BJ (cell line): ENCODE data around the gene SDK1. TPM values are rescaled to one million over a fixed set of nuclear protein-coding genes. Genes with fewer than 3 reads are reported as not detected.
"Not testable (repeated sequence)": the region's sequence is repeated elsewhere in the genome, so short reads cannot be mapped to it uniquely, and the experiment has no call there.

Source experiments
- CTCF ChIA-PET: fragments of 350-600 bp; formaldehyde crosslinking; extraction: SDS; loops from one replicate; lab custom pipeline; 2021; ENCODE audit warnings: antibody characterized with exemption, inconsistent platforms; lab: Yijun Ruan, JAX
- POLR2A ChIA-PET: fragments of 300-600 bp; sonication (Branson Sonifier 250); formaldehyde crosslinking; extraction: SDS; loops from one replicate; lab custom pipeline; 2021; ENCODE audit warnings: antibody characterized with exemption; lab: Charles Lee
- DNase-seq: peaks from one replicate; pipeline ENCODE4 v3.0.0-alpha.2; 2011; ENCODE audit warnings: low read depth
- H3K27me3 ChIP-seq: 2 replicates; pipeline ENCODE4 v1.6.0; 2011; ENCODE audit warnings: low read length; ENCODE audit not compliant: control insufficient read depth, insufficient read depth
- H3K36me3 ChIP-seq: 2 replicates; pipeline ENCODE4 v1.5.1; 2011; ENCODE audit warnings: low read length; ENCODE audit not compliant: control insufficient read depth, insufficient read depth
- H3K4me3 ChIP-seq: 2 replicates; pipeline ENCODE4 v1.5.1; 2011; ENCODE audit warnings: low read depth, mild to moderate bottlenecking, control low read depth, low read length
- polyA plus RNA-seq: library from polyadenylated mRNA; depleted of rRNA; stranded (reverse); fragments of >200 nt; gene quantifications from 2 replicates; pipeline ENCODE4 v1.2.3, GENCODE V29; 2011
- TF ChIP-seq, protein P1 (sequence below): IDR thresholded peaks from 2 replicates; pipeline ENCODE4 v1.5.1; 2011; ENCODE audit warnings: low read depth, mild to moderate bottlenecking, control low read depth, inconsistent platforms, low read length, moderate library complexity; ENCODE audit not compliant: insufficient read depth

Gene SDK1
- polyA plus RNA-seq, 1 experiment = 0.01 TPM

- Histone ChIP-seq H3K4me3 (no peak overlapping the region), H3K36me3 (no peaks in the 10 kb centered on the region), H3K27me3 (no peaks in the 10 kb centered on the region)
- ChIA-PET POLR2A (no interaction called here), CTCF (no interaction called here)
- TF ChIP-seq, protein P1, sequence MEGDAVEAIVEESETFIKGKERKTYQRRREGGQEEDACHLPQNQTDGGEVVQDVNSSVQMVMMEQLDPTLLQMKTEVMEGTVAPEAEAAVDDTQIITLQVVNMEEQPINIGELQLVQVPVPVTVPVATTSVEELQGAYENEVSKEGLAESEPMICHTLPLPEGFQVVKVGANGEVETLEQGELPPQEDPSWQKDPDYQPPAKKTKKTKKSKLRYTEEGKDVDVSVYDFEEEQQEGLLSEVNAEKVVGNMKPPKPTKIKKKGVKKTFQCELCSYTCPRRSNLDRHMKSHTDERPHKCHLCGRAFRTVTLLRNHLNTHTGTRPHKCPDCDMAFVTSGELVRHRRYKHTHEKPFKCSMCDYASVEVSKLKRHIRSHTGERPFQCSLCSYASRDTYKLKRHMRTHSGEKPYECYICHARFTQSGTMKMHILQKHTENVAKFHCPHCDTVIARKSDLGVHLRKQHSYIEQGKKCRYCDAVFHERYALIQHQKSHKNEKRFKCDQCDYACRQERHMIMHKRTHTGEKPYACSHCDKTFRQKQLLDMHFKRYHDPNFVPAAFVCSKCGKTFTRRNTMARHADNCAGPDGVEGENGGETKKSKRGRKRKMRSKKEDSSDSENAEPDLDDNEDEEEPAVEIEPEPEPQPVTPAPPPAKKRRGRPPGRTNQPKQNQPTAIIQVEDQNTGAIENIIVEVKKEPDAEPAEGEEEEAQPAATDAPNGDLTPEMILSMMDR = no peak
- no peak for DNase-seq
Measured at GRCh38 chr7:4261601-4261960, 960.5 kb downstream of the SDK1 start.

DNA sequence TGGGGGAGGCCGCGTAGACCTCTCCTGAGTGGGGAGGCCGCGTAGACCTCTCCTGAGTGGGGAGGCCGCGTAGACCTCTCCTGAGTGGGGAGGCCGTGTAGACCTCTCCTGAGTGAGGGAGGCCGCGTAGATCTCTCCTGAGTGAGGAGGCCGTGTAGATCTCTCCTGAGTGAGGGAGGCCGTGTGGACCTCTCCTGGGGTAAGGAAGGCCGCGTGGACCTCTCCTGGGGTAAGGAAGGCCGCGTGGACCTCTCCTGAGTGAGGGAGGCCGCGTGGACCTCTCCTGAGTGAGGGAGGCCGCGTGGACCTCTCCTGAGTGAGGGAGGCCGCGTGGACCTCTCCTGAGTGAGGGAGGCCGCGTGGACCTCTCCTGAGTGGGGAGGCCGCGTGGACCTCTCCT is 963.2 kb downstream of the SDK1 start:
- DNase-seq, H3K36me3 ChIP-seq, CTCF ChIA-PET, POLR2A ChIA-PET, H3K4me3 ChIP-seq, H3K27me3 ChIP-seq: not testable (repeated sequence)

DNA sequence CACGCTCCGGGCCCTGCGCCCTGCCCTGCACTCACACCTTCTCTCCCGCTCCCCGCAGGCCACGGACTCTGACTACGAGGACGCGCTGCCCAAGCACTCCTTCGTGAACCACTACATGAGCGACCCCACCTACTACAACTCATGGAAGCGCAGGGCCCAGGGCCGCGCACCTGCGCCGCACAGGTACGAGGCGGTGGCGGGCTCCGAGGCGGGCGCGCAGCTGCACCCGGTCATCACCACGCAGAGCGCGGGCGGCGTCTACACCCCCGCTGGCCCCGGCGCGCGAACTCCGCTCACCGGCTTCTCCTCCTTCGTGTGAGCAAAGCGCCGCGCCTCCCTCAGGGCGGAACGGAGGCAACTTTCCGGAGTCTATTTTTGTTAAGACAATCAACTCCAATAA is 964.0 kb downstream of the SDK1 start:
- DNase-seq = no peak
- POLR2A ChIA-PET = no interaction called here
- CTCF ChIA-PET = no interaction called here
- Histone ChIP-seq H3K27me3 (no peaks in the 10 kb centered on the region), H3K36me3 (no peaks in the 10 kb centered on the region), H3K4me3 (no peak overlapping the region)
- TF ChIP-seq, protein P1 = no peak

DNA sequence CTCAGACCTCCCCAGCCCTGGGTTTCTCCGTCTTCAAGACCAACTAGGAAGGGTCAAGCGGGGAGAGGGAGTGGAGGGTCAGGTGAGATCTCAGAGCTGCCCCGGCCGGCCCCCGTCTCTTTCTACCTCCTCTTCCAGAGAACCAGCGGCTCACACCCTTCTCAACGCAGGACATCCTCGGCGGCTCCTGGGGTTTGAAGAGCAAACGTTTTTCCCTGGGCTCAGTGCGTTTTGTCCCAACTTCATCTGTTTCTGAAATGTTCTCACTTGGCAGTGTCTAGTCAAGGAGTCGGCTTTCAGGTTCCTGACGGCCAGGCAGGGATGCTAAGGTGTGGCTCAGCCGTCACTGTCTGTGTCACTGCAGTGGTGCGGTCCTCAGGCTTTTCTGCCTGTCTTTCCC is 964.6 kb downstream of the SDK1 start:
- no peaks in the 10 kb centered on the region for H3K36me3 ChIP-seq
- H3K27me3 ChIP-seq = no peaks in the 10 kb centered on the region
- TF ChIP-seq, protein P1 = no peak
- no peak overlapping the region for H3K4me3 ChIP-seq
- ChIA-PET POLR2A (no interaction called here), CTCF (no interaction called here)
- no peak for DNase-seq

GRCh38 chr7:4266270-4267040 is 965.4 kb downstream of the SDK1 start:
- ChIA-PET CTCF (no interaction called here), POLR2A (no interaction called here)

More at GRCh38 chr7:4266270-4267040, 965.4 kb downstream of the SDK1 start:
- TF ChIP-seq, protein P1 = no peak
- Histone ChIP-seq H3K27me3 (no peaks in the 10 kb centered on the region), H3K36me3 (no peaks in the 10 kb centered on the region), H3K4me3 (no peak overlapping the region)
- no peak for DNase-seq
